MM.1S (cell line): Measurements from ENCODE around the gene PRRC1.
A peak's percentile ranks its signal among the peaks of the same experiment; 100 is the strongest.

Experiments
- DNase-seq: peaks from one replicate; pipeline ENCODE4 v3.0.0-alpha.2; 2015
- H2AFZ ChIP-seq: fragments of 300-600 bp; sonication (generic); 2 replicates; pipeline ENCODE4 v1.6.0; 2016; ENCODE audit warnings: antibody characterized with exemption, low read length
- H3F3A ChIP-seq: fragments of 300-600 bp; sonication (generic); 2 replicates; pipeline ENCODE4 v1.6.1; 2016; ENCODE audit warnings: mild to moderate bottlenecking, antibody characterized with exemption, low read length, moderate library complexity, mixed read lengths; ENCODE audit not compliant: insufficient read depth
- H3K27ac ChIP-seq: fragments of 300-600 bp; sonication (generic); 2 replicates; pipeline ENCODE4 v1.5.1; 2016; ENCODE audit warnings: mild to moderate bottlenecking, low read length
- H3K27me3 ChIP-seq: fragments of 300-600 bp; sonication (generic); replicated peaks from 2 replicates; pipeline ENCODE4 v1.6.0; 2016; ENCODE audit warnings: low read length; ENCODE audit not compliant: insufficient read depth
- H3K36me3 ChIP-seq: fragments of 300-600 bp; sonication (generic); replicated peaks from 2 replicates; pipeline ENCODE4 v1.6.1; 2016; ENCODE audit warnings: mild to moderate bottlenecking, low read length, mixed read lengths; ENCODE audit not compliant: insufficient read depth
- H3K4me1 ChIP-seq: fragments of 300-600 bp; sonication (generic); 2 replicates; pipeline ENCODE4 v1.6.1; 2016; ENCODE audit warnings: low read length, mixed read lengths
- H3K4me2 ChIP-seq: fragments of 300-600 bp; sonication (generic); 2 replicates; pipeline ENCODE4 v1.6.0; 2016; ENCODE audit warnings: low read depth, low read length
- H3K4me3 ChIP-seq: fragments of 300-600 bp; sonication (generic); 2 replicates; pipeline ENCODE4 v1.5.1; 2016; ENCODE audit warnings: low read length, mixed read lengths
- H3K79me2 ChIP-seq: fragments of 300-600 bp; sonication (generic); 2 replicates; pipeline ENCODE4 v1.6.1; 2016; ENCODE audit warnings: mixed run types, low read length, mixed read lengths
- H3K9ac ChIP-seq: fragments of 300-600 bp; sonication (generic); 2 replicates; pipeline ENCODE4 v1.6.1; 2016; ENCODE audit warnings: low read length, mixed read lengths
- H3K9me2 ChIP-seq: fragments of 300-600 bp; sonication (generic); replicated peaks from 2 replicates; pipeline ENCODE4 v1.6.1; 2016; ENCODE audit warnings: mild to moderate bottlenecking, low read length, mixed read lengths; ENCODE audit not compliant: insufficient read depth
- H3K9me3 ChIP-seq: fragments of 300-600 bp; sonication (generic); replicated peaks from 2 replicates; pipeline ENCODE4 v1.6.1; 2016; ENCODE audit warnings: mild to moderate bottlenecking, low read length, mixed read lengths; ENCODE audit not compliant: insufficient read depth
- H4K20me1 ChIP-seq: fragments of 300-600 bp; sonication (generic); 2 replicates; pipeline ENCODE4 v1.6.1; 2016; ENCODE audit warnings: mild to moderate bottlenecking, low read length, moderate library complexity, mixed read lengths; ENCODE audit not compliant: insufficient read depth
- EZH2 ChIP-seq: fragments of 300-600 bp; sonication (generic); optimal IDR thresholded peaks from 2 replicates; pipeline ENCODE3; 2017; ENCODE audit warnings: low read depth, mild to moderate bottlenecking, antibody characterized with exemption, low read length, mixed read lengths
- EZH2phosphoT487 ChIP-seq: fragments of 300-600 bp; sonication (generic); IDR thresholded peaks from 2 replicates; pipeline ENCODE4 v1.6.1; 2018; ENCODE audit warnings: antibody characterized with exemption, low read length
- TF ChIP-seq, protein P1 (sequence below): fragments of 300-600 bp; sonication (generic); IDR thresholded peaks from 2 replicates; pipeline ENCODE4 v1.5.1; 2016; ENCODE audit warnings: antibody characterized with exemption, low read length, mixed read lengths

The PRRC1 gene

DNA sequence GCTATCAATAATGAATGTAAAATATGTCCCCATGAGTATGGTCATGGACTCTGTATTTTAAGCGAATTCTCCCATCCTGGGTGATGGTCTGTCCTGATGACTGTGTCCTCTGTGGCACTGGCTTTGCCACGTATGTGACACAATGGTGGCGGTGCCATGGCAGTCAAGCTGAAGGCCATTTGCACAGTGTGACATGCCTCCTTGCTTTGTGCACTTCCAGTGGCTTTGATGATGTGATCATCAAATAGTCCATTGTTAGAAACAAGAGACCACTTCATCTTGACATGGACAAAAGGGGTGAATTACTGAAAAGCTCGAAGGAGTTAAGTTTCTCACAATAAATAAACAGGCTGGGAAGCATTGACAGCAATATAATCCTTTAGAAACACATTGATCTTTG is 31.0 kb upstream of the PRRC1 start:
- H3K9me3 ChIP-seq, result no peaks in the 10 kb centered on the region
- no peak for TF ChIP-seq EZH2
- no peak for TF ChIP-seq EZH2phosphoT487
- TF ChIP-seq, protein P1, sequence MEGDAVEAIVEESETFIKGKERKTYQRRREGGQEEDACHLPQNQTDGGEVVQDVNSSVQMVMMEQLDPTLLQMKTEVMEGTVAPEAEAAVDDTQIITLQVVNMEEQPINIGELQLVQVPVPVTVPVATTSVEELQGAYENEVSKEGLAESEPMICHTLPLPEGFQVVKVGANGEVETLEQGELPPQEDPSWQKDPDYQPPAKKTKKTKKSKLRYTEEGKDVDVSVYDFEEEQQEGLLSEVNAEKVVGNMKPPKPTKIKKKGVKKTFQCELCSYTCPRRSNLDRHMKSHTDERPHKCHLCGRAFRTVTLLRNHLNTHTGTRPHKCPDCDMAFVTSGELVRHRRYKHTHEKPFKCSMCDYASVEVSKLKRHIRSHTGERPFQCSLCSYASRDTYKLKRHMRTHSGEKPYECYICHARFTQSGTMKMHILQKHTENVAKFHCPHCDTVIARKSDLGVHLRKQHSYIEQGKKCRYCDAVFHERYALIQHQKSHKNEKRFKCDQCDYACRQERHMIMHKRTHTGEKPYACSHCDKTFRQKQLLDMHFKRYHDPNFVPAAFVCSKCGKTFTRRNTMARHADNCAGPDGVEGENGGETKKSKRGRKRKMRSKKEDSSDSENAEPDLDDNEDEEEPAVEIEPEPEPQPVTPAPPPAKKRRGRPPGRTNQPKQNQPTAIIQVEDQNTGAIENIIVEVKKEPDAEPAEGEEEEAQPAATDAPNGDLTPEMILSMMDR, result no peak
- H3F3A ChIP-seq, result no peaks in the 10 kb centered on the region
- H3K9ac ChIP-seq, result no peak overlapping the region
- H3K36me3 ChIP-seq, result no peaks in the 10 kb centered on the region
- H3K4me1 ChIP-seq, result no peaks in the 10 kb centered on the region
- no peaks in the 10 kb centered on the region for H3K79me2 ChIP-seq
- no peaks in the 10 kb centered on the region for H3K9me2 ChIP-seq
- H3K4me3 ChIP-seq, result no peak overlapping the region
- no peak for DNase-seq
- no peak overlapping the region for H2AFZ ChIP-seq
- H4K20me1 ChIP-seq, result no peaks in the 10 kb centered on the region
- H3K27ac ChIP-seq, result no peak overlapping the region
- no peaks in the 10 kb centered on the region for H3K27me3 ChIP-seq
- no peak overlapping the region for H3K4me2 ChIP-seq

DNA sequence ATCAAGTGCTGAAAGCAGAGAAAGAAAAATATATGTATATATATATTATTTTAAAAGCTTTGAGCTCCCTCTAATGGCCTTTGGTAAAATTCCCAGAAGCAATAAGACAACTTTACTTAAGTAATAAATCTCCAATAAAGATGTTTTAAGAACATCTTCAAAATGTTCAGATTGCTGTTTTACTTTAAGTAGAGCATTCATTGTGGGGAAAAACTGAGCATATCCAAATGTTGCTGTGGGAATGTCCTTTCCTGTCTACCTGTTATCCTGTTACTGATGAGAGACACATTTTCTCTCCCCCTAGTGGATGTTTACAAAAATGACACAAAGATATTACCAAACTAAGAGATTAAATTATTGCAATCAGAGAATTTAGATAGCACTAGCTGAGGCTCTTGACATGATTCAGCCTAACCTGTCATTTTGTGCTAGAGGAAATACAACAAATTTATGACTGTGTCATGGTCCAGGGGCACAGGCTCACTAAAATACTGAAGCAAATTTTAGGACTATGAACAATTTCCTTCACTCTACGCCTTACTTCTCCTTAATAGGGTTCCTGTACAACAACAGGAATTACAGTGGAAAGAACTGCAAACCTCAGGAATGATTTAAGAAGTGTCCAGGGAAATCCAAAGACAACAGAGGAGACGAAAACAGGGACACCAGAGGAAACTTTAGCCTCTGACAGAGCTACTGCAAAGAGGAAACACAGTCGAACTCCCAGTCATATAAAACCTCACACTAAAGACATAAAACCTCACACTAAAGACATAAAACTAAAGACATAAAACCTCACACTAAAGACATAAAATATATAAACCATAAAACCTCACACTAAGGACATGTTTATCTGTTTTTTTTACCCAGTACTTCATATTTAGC is 24.3 kb upstream of the PRRC1 start:
- no peak overlapping the region for H3K9ac ChIP-seq
- no peaks in the 10 kb centered on the region for H4K20me1 ChIP-seq
- no peak overlapping the region for H3K4me3 ChIP-seq
- H3K79me2 ChIP-seq, result no peaks in the 10 kb centered on the region
- TF ChIP-seq, protein P1, result peak; percentile 87
- TF ChIP-seq EZH2, result no peak
- TF ChIP-seq EZH2phosphoT487, result no peak
- H3K4me1 ChIP-seq, result no peaks in the 10 kb centered on the region
- H3K9me2 ChIP-seq, result no peaks in the 10 kb centered on the region
- H3K36me3 ChIP-seq, result no peaks in the 10 kb centered on the region
- no peaks in the 10 kb centered on the region for H3F3A ChIP-seq
- H3K27ac ChIP-seq, result no peak overlapping the region
- no peaks in the 10 kb centered on the region for H3K9me3 ChIP-seq
- no peak overlapping the region for H2AFZ ChIP-seq
- DNase-seq, result peak; percentile 57
- no peaks in the 10 kb centered on the region for H3K27me3 ChIP-seq
- H3K4me2 ChIP-seq, result no peak overlapping the region

DNA sequence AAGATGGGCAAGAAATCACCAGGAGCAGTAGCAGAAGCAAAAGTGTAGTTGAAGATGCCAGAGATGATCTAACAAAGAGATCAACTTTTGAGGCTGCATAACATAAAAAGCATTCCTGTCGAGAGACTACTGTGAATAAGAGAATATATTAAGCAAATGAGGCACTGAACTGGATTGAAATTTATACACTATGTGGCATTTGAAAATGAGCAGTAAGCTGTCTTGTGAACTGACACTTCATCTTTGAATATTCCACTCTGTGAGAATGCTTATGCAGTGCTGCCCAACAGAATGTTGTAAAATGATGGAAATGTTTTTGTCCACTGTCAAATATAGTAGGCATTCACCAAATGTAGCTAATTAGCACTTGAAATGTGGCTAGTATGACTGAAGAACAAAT is 18.9 kb upstream of the PRRC1 start:
- Histone ChIP-seq H3K27me3 (no peaks in the 10 kb centered on the region), H3K36me3 (no peaks in the 10 kb centered on the region), H3K4me1 (peaks cover 7% of the 10 kb centered on the region; the same call in 1 of the 2 replicates), H3K79me2 (no peaks in the 10 kb centered on the region), H3K4me2 (no peak overlapping the region), H2AFZ (no peak overlapping the region), H3K9me2 (no peaks in the 10 kb centered on the region), H3K27ac (no peak overlapping the region), H3K9me3 (no peaks in the 10 kb centered on the region), H3K4me3 (no peak overlapping the region), H3K9ac (no peak overlapping the region), H3F3A (no peaks in the 10 kb centered on the region), H4K20me1 (no peaks in the 10 kb centered on the region)
- TF ChIP-seq, protein P1, result no peak
- TF ChIP-seq EZH2, result no peak
- no peak for TF ChIP-seq EZH2phosphoT487
- no peak for DNase-seq
